Glutamatergic neuron (in vitro differentiated cells): Measurements from ENCODE around the gene GCC2. TPM values are rescaled to one million over a fixed set of nuclear protein-coding genes. Genes with fewer than 3 reads are reported as not detected.

Source experiments
- DNase-seq: peaks from one replicate; pipeline ENCODE4 v3.0.0; 2022
- H3K27ac Mint-ChIP-seq: one replicate; pipeline ENCODE4 v1.8.0; 2020; ENCODE audit warnings: mild to moderate bottlenecking, mixed read lengths, inconsistent platforms; ENCODE audit not compliant: unreplicated experiment
- H3K27me3 Mint-ChIP-seq: one replicate; pipeline ENCODE4 v1.8.0; 2020; ENCODE audit warnings: mild to moderate bottlenecking, moderate library complexity, mixed read lengths, inconsistent platforms; ENCODE audit not compliant: unreplicated experiment
- H3K36me3 Mint-ChIP-seq: one replicate; pipeline ENCODE4 v1.8.0; 2020; ENCODE audit warnings: mild to moderate bottlenecking, mixed read lengths, inconsistent platforms; ENCODE audit not compliant: unreplicated experiment
- H3K4me1 Mint-ChIP-seq: one replicate; pipeline ENCODE4 v1.8.0; 2020; ENCODE audit warnings: mild to moderate bottlenecking, low read depth, mixed read lengths, inconsistent platforms; ENCODE audit not compliant: unreplicated experiment
- H3K4me3 Mint-ChIP-seq: one replicate; pipeline ENCODE4 v1.8.0; 2020; ENCODE audit warnings: mild to moderate bottlenecking, mixed read lengths, inconsistent platforms; ENCODE audit not compliant: unreplicated experiment
- H3K9me3 Mint-ChIP-seq: one replicate; pipeline ENCODE4 v1.8.0; 2020; ENCODE audit warnings: mild to moderate bottlenecking, moderate library complexity, mixed read lengths, inconsistent platforms; ENCODE audit not compliant: unreplicated experiment
- CTCF ChIP-seq: fragments of 200-600 bp; sonication (generic); IDR thresholded peaks from one replicate; pipeline ENCODE4 v1.5.0; 2021; ENCODE audit not compliant: partially characterized antibody, unreplicated experiment
- total RNA-seq: library from RNA; stranded (reverse); fragmentation: NEBNext Ultra II Directional; extraction: Animal tissue kit (Norgen Biotek cat#: 25700); gene quantifications from one replicate; pipeline ENCODE4 v1.2.1, GENCODE V29; 2021; ENCODE audit not compliant: unreplicated experiment

GCC2 gene
- total RNA-seq, 1 donor from 2014 or later = 36.0 TPM

- no peak for DNase-seq
- Mint-ChIP-seq H3K9me3 (no peaks in the 10 kb centered on the region), H3K27ac (no peak overlapping the region), H3K4me1 (no peaks in the 10 kb centered on the region), H3K4me3 (no peak overlapping the region), H3K36me3 (peaks cover 14% of the 10 kb centered on the region), H3K27me3 (peaks cover 1% of the 10 kb centered on the region)
- no peak for TF ChIP-seq CTCF
These were observed 44.1 kb upstream of the GCC2 start for GRCh38 chr2:108404784-108405397.

- no peak for DNase-seq
- Mint-ChIP-seq H3K9me3 (no peaks in the 10 kb centered on the region), H3K4me1 (no peaks in the 10 kb centered on the region), H3K4me3 (no peak overlapping the region), H3K27ac (no peak overlapping the region), H3K27me3 (no peaks in the 10 kb centered on the region), H3K36me3 (peaks cover 14% of the 10 kb centered on the region)
- TF ChIP-seq CTCF = no peak
These were observed 40.9 kb upstream of the GCC2 start for GRCh38 chr2:108407864-108408729.

GRCh38 chr2:108409768-108410167 is 39.2 kb upstream of the GCC2 start:
- TF ChIP-seq CTCF = no peak
- no peaks in the 10 kb centered on the region for H3K9me3 Mint-ChIP-seq
- H3K27ac Mint-ChIP-seq = no peak overlapping the region
- H3K36me3 Mint-ChIP-seq = peaks cover 10% of the 10 kb centered on the region
- H3K27me3 Mint-ChIP-seq = no peaks in the 10 kb centered on the region
- H3K4me3 Mint-ChIP-seq = no peak overlapping the region
- DNase-seq = no peak
- H3K4me1 Mint-ChIP-seq = no peaks in the 10 kb centered on the region

- H3K4me1 Mint-ChIP-seq = no peaks in the 10 kb centered on the region
- H3K27ac Mint-ChIP-seq = no peak overlapping the region
- H3K4me3 Mint-ChIP-seq = no peak overlapping the region
- no peaks in the 10 kb centered on the region for H3K36me3 Mint-ChIP-seq
- no peaks in the 10 kb centered on the region for H3K9me3 Mint-ChIP-seq
- no peak for DNase-seq
- no peaks in the 10 kb centered on the region for H3K27me3 Mint-ChIP-seq
- no peak for TF ChIP-seq CTCF
These were observed 35.9 kb upstream of the GCC2 start for GRCh38 chr2:108412995-108413710.
